NCI-H1694 (cell line): ENCODE measurements around the gene SREBF2.

ENCODE experiments used
- DNase-seq: peaks from one replicate; lab custom pipeline; 2025; lab: John Stamatoyannopoulos, UW

Gene SREBF2

DNA sequence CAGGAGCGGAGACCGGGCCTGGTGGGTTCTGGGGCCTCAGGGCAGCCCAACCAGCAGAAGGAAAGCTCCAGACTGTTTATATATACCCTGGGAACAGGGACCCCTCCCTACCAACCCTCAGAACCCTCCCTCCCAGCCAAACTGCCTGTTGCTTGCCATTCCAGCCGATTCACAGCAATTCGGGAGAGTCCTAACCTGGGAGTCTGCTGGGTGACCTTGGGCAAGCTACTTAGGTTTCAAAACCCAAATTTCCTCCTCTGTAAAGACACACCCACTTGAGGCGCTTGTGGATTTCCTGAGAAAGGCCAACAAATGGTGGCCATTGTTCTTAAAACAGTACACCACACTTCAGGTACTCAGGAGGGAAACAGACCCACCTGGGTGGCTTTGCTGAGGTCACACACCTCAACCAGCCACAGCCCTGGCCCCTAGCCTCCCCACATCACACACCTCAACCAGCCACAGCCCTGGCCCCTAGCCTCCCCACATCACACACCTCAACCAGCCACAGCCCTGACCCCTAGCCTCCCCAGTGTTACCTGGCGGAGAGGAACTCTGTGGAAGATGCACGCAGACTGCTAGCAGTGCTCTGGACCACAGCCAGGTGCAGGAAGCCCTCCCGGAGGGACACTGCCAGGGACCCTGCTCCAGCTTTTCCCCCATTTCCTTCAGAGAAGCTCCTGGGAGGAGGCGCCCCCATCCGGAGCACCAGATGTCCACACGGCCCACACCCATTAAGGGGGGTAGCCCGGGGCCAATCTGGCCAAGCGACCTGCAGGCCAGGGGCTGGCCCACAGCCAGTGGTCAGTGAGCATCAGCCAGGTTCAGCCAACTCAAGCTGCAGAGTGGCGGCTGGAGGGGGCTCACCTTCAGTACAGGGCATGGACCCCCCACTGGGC is 75.8 kb downstream of the SREBF2 start:
- no peak for DNase-seq

DNA sequence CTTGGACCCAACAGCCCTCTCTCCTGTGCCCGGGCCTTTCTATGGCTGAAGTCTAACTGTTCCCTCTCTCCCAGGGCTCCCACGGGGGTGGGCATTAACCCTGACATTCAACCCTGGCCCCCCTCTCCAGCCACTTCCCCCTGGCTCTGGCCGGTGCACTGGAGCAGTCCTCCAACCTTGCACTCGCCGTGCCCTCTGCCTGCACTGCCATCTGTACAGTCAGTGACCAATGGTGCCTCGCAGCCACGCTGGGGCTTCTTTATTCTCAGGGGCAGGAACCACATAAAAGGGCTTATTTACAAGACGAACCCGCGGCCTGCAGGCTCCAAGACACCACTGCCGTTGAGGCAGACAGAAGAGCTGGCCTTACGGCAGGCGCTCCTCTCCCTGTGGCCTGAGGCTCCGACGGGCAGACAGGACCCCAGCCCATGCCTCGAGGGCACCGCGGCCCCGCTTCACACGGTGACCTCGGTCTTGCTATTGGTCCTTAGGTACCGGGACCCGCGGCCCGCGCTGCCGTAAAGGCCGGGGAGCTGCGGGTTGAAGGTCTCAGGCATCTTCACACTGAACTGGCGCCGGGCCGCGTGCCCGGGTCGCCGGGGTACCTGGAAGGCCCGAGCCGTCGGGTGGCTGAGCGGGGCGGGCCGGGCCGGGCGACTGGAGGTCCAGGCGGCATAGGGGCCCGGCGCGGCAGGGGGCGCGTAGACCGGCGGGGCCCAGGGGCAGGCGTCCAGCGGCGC is 76.6 kb downstream of the SREBF2 start:
- no peak for DNase-seq

DNA sequence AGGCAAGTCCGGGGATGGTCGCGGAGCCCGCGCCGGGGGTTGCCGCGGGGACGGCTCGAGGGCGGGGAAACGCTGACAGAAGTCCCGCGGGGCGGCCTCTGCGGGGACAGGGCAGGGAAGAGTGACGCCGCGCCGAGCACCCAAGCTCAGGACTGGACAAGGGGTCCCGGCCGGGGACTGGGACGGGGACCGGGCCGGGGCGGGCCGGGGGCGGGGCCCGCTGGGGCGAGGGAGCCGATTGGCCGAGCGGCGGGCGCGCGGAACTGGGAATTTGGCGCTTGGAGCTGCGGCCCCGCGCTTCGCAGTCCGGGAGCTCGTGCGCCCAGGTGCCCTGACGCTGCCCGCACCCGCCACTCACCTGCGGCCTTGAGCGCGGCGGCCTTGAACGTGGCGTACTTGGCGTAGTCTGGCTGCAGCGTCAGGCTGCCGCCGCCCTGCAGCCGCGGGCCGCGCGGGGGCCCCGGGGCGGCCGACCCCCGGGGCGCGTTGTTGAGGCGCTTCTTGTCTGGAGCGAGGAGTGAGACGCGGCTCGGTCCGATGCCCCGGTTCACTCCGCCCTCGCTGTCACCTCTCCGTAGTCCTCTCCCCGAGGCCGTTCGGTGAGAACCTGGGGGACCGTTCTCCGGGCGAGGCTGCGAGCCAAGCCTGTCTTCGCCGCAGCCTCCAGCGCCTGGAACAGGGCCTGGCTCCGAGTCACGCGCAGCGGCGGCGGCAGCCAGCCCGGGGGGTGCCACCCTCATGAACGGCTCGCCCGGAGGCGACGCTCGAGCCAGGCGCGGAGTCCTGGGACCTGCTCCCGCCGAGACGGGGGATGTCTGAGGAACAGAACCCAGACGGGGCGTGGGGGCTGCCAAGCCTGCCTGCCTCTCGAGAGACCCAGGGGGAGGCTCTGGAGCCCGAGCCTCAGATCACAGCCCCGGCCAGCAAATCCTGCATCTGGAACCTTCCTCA is 77.4 kb downstream of the SREBF2 start:
- no peak for DNase-seq

DNA sequence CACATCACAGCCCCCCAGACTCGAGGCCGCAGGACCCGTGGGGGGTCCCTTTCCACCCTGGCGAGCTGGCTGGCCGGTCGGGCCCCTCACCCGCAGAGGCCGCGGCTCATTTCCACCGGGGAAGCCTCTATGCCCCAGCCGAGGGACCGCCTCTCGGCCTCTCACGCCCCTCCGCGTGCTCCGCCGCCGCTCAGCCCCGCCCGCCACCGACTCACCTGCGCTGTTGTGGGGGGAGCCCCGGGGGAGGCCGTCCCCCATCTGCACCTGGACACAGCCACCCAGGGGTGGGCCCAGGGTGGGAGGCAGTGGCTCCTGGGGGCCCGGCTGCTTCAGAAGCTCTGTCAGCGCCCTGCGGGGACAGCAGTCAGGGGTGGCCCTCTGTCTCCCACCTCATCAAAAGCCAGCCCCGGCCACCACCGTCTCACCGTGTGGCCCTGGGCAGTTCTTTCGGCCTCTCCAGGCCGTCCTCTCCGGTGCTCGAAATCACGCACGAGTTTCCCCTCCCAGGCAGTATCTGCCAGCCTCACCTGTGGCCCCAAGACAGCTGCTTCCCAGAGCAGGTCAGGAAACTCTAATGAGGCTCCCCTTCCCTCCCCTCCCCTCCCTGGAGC is 78.2 kb downstream of the SREBF2 start:
- DNase-seq: no peak

DNA sequence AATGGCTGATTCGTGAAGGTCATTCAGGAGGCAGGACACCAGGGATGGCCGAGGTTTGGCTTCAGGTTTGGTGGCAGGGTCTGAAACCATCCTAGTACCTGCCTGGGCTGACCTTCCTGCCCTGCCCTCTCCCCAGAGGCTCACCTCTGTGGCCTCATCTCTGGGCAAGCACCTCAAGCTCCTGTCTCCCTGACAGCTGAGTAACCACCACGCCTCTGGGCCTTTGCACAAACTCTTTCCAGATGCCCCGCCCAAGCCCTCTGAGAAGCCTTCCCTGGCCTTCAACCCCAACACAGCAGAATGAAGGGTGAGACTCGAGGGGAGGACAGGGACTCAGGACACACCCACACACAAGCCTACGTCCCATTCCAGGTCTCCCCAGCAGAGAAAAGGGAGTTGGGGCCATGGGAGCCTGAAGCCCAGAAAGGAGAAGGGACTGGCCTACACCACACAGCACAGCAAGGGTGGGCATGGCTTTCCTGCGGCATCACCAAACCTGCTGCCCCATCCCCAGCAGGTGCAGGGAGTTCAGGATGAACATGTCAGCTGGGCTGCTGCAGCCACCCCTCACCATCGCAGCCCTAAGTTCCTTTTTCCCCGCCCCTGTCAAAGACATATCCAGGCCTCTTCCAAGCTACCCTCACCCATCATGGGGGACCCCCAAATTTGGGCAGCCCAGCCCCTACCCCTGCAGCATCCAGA is 79.6 kb downstream of the SREBF2 start:
- no peak for DNase-seq

DNA sequence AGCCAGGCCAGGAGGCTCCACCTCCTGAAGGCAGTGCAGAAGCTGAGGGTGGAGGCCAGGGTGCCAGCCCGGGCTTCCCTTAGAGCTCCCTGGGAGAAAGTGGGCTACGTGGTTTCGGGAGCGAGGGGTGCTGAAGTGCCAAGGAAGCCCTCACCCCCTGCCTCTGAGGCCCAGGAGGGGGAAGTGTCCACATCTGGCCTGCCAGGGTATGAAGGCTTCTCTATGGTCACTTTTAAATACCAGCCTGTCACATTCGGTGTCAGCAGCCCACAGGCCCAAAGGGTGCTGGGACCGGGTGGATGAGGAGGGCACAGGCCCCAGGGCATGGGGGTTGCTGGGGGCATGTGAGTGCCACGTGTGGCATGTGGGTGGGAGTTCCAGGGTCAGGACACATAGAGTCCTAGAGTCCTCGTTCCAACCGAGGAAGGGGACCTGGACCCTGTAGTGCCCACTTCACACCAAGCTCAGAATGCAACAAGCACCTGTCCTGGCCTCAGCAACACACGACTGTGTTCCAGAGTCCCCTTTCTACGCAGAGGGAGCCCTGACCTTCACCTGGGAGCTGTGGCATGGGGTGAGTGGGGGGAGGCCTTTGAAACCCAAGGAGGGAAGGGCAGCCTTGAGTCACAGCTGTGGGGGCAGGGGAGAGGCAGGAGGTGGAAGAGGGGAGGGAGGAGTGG is 80.3 kb downstream of the SREBF2 start:
- DNase-seq: no peak

DNA sequence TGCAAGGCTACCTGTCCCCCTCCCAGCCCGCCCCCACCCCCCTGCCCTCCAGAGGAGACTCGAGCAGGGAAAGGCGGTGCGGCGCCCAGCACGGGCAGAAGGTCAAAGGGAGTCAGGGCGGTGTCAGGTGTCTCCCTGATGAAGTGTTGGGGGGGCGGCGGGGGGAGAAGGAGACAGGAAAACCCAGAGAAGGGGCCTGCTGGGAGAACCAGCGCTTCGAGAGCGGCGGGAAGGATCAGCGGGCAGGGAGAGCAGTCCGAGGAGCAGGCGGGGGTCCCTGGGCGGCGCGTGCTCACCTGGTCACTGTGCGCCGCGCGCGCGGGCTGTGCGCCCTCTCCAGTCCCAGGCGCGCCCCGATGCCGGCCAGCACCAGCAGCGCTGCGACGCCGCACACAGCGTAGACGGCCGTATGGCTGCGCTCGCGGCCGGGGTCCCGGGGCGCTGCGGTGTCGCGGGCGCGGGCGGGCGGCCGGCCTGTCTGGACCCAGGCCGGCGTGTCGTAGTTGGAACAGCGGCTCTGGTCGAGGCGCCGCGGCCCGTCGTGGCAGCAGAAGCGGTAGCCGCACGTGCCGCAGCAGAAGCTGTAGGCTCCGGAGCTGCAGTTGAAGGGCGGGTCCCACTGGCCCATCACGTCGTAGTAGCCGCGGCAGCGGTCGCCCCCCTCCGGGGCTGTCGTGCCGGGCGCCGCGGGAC is 81.1 kb downstream of the SREBF2 start:
- no peak for DNase-seq

DNA sequence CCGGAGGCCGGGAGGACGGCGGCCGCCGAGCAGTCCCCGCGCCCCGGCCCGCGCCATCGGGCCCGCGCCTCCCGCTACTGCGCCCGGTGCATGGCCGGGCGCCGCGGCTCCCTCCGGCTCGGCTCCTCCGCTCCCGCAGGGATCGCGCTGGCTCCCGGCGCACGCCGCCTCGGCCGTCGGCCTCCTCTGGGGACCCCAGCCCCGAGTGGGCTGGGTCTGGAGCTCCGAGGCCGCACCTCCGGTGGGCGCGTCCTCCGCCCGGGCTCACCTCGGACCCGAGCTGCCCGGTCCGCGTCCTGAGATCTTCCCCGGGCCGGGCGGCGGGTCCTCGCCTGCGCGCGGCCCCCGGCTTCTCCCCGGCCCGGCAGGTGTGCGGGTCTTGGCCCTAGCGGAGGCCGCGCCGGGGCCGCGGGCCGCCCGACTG is 81.7 kb downstream of the SREBF2 start:
- no peak for DNase-seq

DNA sequence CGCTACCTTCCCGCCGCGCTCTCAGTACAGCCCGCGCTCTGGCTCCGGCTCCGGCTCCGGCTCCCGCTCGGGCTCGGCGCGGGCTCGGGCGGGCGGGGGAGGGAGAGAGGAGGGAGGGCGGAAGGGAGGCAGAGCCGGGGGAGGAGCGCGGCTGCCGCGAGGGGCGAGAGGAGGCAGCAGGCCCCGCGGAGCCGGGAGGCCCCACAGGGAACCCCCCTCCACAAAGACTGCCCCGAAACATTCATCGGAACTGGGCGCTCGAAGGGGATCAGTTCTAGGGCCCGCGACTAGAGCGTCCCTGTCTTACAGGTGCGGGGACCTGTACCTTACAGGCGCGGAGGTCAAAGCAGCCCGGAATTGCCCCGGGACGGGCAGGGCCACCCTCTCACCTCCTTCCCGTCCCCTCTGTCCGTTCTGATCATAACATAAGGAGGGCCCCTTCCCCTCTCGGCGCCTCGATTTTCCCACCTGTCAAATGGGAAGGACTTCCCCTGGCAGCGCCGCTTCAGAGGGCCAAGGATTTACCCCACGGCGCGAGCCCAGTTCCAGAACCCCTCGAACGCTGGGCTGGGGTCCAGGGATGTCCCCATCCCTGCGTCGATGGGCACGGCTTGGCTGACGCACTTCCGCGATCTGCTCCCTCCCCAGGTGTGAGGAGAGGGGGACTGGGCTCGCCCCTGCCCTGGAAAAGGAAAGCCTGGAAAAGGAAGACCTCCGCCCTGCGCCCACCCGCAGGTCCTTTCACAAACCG is 82.3 kb downstream of the SREBF2 start, which contains the start of gene SHISA8:
TSS of gene SHISA8 (minus strand) at position 40 of the 751 bp plus-strand sequence. CDS start 407 bp downstream, outside the sequence.
- no peak for DNase-seq

DNA sequence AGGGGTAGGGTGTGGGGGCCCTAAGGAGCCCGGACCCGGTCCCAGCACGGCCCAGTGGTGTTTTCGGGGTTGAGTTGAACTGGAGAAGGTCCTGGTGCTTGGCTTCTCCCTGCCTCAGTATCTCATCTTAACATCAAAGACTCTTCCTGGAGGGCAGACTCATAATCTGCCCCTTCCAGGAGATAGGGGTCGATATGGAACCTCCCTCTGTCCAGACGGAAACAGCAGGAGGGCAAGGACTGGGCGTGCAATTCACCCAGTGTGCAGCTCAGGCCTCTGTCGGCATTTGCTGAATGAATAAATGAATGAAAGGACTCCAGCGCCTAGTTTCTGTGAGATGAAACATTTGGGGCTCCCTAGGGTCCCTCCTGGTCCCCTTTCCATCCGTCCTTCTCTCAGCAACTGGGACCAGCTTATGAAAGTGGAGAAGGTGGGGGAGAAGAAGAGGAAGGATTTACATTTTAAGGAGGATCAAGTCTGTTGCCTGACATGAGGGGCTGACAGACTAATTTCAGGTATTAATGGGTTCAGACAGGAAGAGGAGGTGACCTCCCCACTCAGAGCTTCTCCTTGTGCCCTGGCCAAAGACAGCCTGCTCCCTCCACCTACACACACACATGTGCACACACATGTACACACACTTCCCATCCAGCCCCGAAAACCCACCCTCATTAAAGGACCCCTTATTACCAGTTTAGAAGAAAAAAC is 83.0 kb downstream of the SREBF2 start:
- DNase-seq: no peak

DNA sequence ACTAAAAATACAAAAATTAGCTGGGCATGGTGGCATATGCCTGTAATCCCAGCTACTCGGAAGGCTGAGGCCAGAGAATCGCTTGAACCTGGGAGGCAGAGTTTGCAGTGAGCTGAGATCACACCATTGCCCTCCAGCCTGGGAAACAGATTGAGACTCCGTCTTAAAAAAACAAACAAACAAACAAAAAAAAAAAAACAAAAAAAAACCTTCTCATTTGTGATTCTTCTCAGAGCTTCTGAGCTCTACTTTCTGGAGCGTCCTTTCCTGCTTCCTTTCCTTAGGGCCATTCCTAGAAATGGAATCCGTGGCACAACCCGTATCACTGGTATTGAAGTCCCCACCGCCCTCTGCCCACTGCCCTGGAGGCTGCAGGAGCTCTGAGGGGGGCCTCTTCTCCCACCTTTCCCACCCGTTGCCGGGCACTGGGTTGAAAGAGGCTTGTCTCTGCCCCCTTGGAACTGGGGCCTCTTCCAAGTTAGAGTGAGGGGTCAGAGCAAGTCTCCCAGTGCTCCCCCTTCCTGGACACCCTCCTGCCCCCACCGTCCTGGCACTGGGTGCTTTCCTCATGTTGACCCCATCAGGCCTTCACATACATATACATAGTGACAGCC is 83.9 kb downstream of the SREBF2 start:
- DNase-seq: no peak

DNA sequence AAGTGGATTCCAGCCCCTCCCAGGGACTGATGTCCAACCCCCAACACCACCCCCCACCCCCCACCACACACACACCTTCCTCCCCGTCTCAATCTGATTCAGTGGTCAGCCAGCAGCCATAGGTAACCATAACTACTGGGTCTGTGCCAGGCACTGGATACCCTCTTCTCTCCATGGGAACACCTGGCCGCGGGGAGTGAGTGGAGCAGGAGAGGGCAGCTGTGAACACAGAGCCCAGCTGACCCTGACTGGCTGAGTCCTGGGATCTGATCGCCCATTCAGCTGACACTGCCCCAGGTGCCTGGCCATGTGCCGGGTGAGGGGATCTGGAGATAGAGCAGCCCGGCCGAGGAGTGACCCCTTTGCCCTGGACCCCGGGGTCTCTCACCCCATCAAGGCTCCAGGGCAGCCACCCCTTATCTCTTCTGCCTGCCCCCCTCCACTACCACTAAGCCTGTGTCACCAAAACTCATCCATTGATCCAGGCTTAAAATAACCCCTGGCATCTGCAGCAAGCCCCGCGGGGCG is 84.5 kb downstream of the SREBF2 start:
- no peak for DNase-seq

DNA sequence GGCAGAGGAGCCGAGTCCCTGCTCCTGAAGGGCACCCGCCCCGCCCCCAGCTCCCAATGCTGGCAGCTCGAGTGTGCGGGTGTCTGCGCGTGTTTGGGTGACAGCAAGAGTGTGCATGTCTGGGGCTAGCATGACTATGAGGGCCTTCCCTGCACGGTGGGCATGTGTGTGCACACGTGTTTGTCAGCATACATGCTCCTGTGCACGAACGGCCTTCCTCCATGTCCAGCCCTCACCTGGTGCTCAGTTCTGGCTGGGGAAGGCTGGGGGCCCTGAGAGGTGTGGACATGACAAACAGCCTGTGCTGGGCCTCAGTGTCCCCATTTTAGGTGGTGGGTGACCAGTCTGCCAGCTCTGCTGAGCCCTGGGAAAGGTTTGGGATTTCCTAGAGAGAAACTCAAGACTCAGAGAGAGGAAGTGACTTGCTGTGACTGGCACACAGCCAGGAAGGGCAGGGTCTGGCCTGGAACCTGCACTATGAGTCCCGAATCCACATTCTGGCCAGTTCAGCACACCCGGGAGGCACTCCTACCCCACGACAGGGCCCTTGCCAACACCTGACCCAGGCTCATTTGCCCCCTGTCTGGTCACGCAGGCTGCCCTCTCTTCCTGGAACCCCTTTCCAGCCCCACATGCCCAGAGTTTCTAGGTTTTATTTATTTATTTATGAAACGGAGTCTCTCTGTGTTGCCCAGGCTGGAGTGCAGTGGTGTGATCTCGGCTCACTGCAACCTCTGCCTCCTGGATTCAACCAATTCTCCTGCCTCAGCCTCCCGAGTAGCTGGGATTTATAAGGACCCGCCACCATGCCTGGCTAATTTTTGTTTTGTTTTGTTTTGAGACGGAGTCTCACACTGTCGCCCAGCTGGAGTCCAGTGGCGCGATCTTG is 85.2 kb downstream of the SREBF2 start:
- no peak for DNase-seq

DNA sequence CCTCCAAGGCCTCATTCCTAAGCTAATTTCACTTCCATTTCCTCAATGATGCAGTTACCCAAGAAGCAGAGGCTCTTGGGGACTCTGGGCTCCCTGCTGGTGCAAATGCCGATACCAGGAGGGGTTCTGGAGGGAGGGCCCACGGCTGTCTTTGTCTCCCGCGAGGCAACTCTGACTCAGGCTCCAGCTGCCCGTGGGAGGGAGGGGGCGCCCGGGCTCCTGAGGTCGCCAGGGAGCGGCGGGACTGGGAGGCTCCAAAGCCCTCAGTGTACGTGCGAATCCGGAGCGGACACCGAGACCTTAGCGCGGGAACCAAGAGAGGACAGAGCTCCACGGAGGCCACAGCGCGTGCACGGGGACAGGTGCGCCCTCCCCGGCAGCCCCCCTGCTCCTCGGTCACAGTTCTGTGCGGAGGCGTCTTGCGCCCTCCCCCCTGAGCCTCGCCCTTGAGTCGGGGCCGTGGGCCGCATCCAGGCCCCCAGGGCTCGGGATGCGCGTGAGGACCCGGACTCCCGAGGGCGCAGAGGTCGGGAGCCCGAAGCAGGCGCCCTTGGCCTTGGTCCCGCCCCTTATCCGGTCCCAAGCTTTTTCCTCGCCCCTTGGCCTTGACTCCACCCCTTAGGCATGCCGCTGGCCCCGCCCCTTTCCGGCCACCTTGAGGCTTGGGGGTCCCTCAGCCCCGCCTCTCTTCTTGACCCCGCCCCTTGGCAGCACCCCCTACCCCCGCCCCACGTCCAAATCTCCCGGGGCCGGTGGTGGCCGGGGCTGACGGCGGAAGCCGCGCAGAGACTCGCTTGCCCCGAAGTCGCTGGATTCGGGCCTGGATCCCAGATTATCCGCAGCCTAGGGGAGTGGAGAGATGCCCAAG is 86.7 kb downstream of the SREBF2 start:
- no peak for DNase-seq

DNA sequence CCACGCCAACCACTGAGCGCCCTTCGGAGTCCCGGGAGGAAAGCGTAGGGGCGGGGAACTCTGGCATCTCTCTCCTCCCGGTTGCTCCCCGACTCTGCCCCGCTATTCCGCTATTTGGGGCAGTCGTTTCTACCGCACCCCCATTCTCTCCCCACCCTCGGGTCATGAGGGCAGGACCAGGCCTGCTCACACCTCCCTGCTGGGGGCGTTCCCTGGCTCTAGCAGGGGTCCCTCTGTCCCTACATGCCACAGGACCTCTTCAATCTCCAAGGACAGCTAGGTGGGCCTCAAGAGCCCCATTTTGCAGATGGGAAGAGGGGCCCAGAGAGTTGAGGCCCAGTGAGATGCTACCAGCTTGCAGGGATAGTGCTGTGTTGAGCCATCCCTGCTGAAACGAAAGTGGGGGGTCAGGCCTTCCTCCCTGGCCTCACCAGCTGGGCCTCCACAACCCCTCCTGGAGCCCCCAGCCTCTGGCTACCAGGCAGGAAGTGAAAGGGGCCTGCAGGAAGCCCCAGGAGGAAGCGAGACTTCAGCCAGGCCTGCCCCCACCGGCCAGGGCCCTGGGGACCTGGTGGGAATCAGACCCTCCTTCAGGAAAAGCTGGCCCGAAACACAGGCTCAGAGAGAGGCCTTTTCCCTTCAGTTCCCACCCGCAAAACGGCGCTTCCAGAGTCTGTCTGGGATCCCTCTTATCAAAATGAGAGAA is 87.5 kb downstream of the SREBF2 start:
- no peak for DNase-seq
